T-helper 1 cell (primary cell): ENCODE data around the gene CCNL1.
A peak's percentile ranks its signal among the peaks of the same experiment; 100 is the strongest.

Experiments
- DNase-seq, 5 donors: peaks; one replicate each; pipeline ENCODE4 v3.0.0-alpha.2; 2012 to 2020

CCNL1 gene

GRCh38 chr3:157122832-157123427, 37.0 kb downstream of the CCNL1 start:
- DNase-seq: no peak

GRCh38 chr3:157122116-157122515, 37.8 kb downstream of the CCNL1 start:
- no peak for DNase-seq

- no peak for DNase-seq
Measured at GRCh38 chr3:157121522-157121921, 38.4 kb downstream of the CCNL1 start.

GRCh38 chr3:157120071-157120892, 39.7 kb downstream of the CCNL1 start:
- DNase-seq: no peak

GRCh38 chr3:157119369-157119951, 40.5 kb downstream of the CCNL1 start:
- DNase-seq: peak in 1 of 5 donors; percentile 90

- DNase-seq: no peak
Measured at GRCh38 chr3:157117875-157118654, 41.9 kb downstream of the CCNL1 start.

- DNase-seq: no peak
Measured at GRCh38 chr3:157117206-157117605, 42.7 kb downstream of the CCNL1 start.

- no peak for DNase-seq
Measured at GRCh38 chr3:157116017-157116416, 43.9 kb downstream of the CCNL1 start.

- no peak for DNase-seq
Measured at GRCh38 chr3:157115069-157116006, 44.6 kb downstream of the CCNL1 start.

- DNase-seq: no peak
Measured at GRCh38 chr3:157113832-157114505, 46.0 kb downstream of the CCNL1 start.

GRCh38 chr3:157112536-157112935, 47.4 kb downstream of the CCNL1 start:
- no peak for DNase-seq

- DNase-seq: no peak
Measured at GRCh38 chr3:157111518-157111917, 48.4 kb downstream of the CCNL1 start.

GRCh38 chr3:157110761-157111278, 49.1 kb downstream of the CCNL1 start:
- no peak for DNase-seq

GRCh38 chr3:157109267-157110141, 50.4 kb downstream of the CCNL1 start:
- DNase-seq: no peak

GRCh38 chr3:157107644-157108133, 52.3 kb downstream of the CCNL1 start:
- no peak for DNase-seq

GRCh38 chr3:157107037-157107436, 52.9 kb downstream of the CCNL1 start:
- DNase-seq: no peak

GRCh38 chr3:157104928-157105652, 54.9 kb downstream of the CCNL1 start:
- DNase-seq: no peak

GRCh38 chr3:157104521-157104920, 55.4 kb downstream of the CCNL1 start:
- DNase-seq: no peak

GRCh38 chr3:157103860-157104259, 56.1 kb downstream of the CCNL1 start:
- DNase-seq: peak in 1 of 5 donors; percentile 41
